Fibroblast of lung (primary cell): ENCODE results near the gene CBL. TPM values are rescaled to one million over a fixed set of nuclear protein-coding genes. Genes with fewer than 3 reads are reported as not detected.
A peak's percentile ranks its signal among the peaks of the same experiment; 100 is the strongest.

Experiments used
- DNase-seq, 2 donors: peaks; one replicate each; pipeline versions ENCODE4 v3.0.0 to v3.0.0-alpha.2; 2010; ENCODE audit warnings: low read depth in 2 of 2
- H2AFZ ChIP-seq: 2 replicates; pipeline ENCODE4 v1.5.1; 2012; ENCODE audit warnings: low read length, control low read depth, inconsistent platforms
- H3K27ac ChIP-seq: 2 replicates; pipeline ENCODE4 v1.5.1; 2011; ENCODE audit warnings: low read length, control low read depth; ENCODE audit not compliant: insufficient read depth
- H3K27me3 ChIP-seq: 2 replicates; pipeline ENCODE4 v1.5.1; 2011; ENCODE audit warnings: mild to moderate bottlenecking, low read length; ENCODE audit not compliant: control insufficient read depth, insufficient read depth
- H3K36me3 ChIP-seq: 2 replicates; pipeline ENCODE4 v1.5.1; 2011; ENCODE audit warnings: low read length; ENCODE audit not compliant: control insufficient read depth, insufficient read depth
- H3K4me1 ChIP-seq: 2 replicates; pipeline ENCODE4 v1.5.1; 2011; ENCODE audit warnings: low read length; ENCODE audit not compliant: control insufficient read depth, insufficient read depth; ENCODE audit errors: extremely low read depth
- H3K4me2 ChIP-seq: 2 replicates; pipeline ENCODE4 v1.5.1; 2011; ENCODE audit warnings: low read length, control low read depth; ENCODE audit not compliant: insufficient read depth; ENCODE audit errors: extremely low read depth
- H3K4me3 ChIP-seq, 4 experiments: fragments of 200-600 bp in 1 of 4; sonication (generic) in 1 of 4; replicated peaks in 1 of 4; 2 replicates each; pipeline ENCODE4 v1.5.1; 2011 to 2016; ENCODE audit warnings: low read length in 4 of 4, low read depth in 3 of 4, mild to moderate bottlenecking in 3 of 4, control low read depth in 2 of 4, inconsistent platforms in 1 of 4, mixed read lengths in 1 of 4; ENCODE audit not compliant: insufficient read depth in 1 of 4; ENCODE audit errors: control extremely low read depth in 1 of 4
- H3K79me2 ChIP-seq: 2 replicates; pipeline ENCODE4 v1.5.1; 2012; ENCODE audit warnings: mild to moderate bottlenecking, low read length, inconsistent platforms; ENCODE audit not compliant: control insufficient read depth, insufficient read depth
- H3K9ac ChIP-seq: 2 replicates; pipeline ENCODE4 v1.5.1; 2011; ENCODE audit warnings: mild to moderate bottlenecking, low read length, control low read depth; ENCODE audit not compliant: insufficient read depth
- H3K9me3 ChIP-seq: 2 replicates; pipeline ENCODE4 v1.5.1; 2012; ENCODE audit warnings: low read depth, low read length; ENCODE audit not compliant: control insufficient read depth, insufficient read depth
- H4K20me1 ChIP-seq: 2 replicates; pipeline ENCODE4 v1.5.1; 2011; ENCODE audit warnings: low read length; ENCODE audit not compliant: control insufficient read depth, insufficient read depth; ENCODE audit errors: extremely low read depth
- CTCF ChIP-seq, 2 donors: IDR thresholded peaks in 1 of 2; conservative IDR thresholded peaks in 1 of 2; 1 replicate in 1 of 2; 2 replicates in 1 of 2; pipeline ENCODE4 v1.5.1; 2011 to 2012; ENCODE audit warnings: low read length in 2 of 2, control low read depth in 1 of 2, inconsistent platforms in 1 of 2, low read depth in 1 of 2, mild to moderate bottlenecking in 1 of 2
- EZH2 ChIP-seq: IDR thresholded peaks from 2 replicates; pipeline ENCODE4 v1.5.1; 2012; ENCODE audit warnings: low read length, control low read depth, mild to moderate bottlenecking; ENCODE audit errors: missing control alignments
- polyA plus RNA-seq, 2 donors: library from polyadenylated mRNA; depleted of rRNA in 1 of 2; stranded (reverse) in 1 of 2; unstranded in 1 of 2; fragments of >200 nt; gene quantifications; 2 replicates each; pipeline ENCODE4 v1.2.1, GENCODE V29; 2011 to 2012; ENCODE audit warnings: missing spikeins in 1 of 2
- total RNA-seq: library from RNA; depleted of rRNA; stranded (reverse); fragments of >200 nt; gene quantifications from 2 replicates; pipeline ENCODE4 v1.2.1, GENCODE V29; 2014

Gene CBL
- total and polyA plus RNA-seq, 2 donors (not counting 1 experiment from before 2014, with no cell fraction given) = 11.1 to 12.4 TPM

GRCh38 chr11:119316729-119317591 is 110.8 kb downstream of the CBL start, which contains the start of gene MCAM:
Gene MCAM (minus strand): TSS chr11:119317130. CDS start chr11:119317101, 29 bp downstream.
- Histone ChIP-seq H3K36me3 (no peaks in the 10 kb centered on the region), H3K4me2 (peak within 1 kb of the TSS; percentile 30), H3K27ac (no peak within 1 kb of the TSS), H3K4me3 (peak within 1 kb of the TSS; percentile 25 to 53 (median 42)), H3K9ac (peak within 1 kb of the TSS; percentile 36), H3K4me1 (peaks cover 20% of the 10 kb centered on the region), H3K79me2 (no peaks in the 10 kb centered on the region), H3K27me3 (peaks cover 8% of the 10 kb centered on the region), H3K9me3 (no peaks in the 10 kb centered on the region), H4K20me1 (no peaks in the 10 kb centered on the region), H2AFZ (no peak within 1 kb of the TSS)
- TF ChIP-seq CTCF (conservative IDR thresholded peaks at IDR 0.05 in 1 of 2, IDR thresholded peaks at IDR 0.05 in 1 of 2; ENCODE audit: low read depth in 1 of 2, low read length in 2 of 2) (no peak), EZH2 (no peak)
- DNase-seq = peak; percentile 33 to 53

- Histone ChIP-seq H3K27ac (no peak overlapping the region), H3K9ac (no peak overlapping the region), H3K27me3 (peaks cover 8% of the 10 kb centered on the region), H3K9me3 (no peaks in the 10 kb centered on the region), H4K20me1 (no peaks in the 10 kb centered on the region), H3K4me1 (peaks cover 27% of the 10 kb centered on the region), H3K36me3 (no peaks in the 10 kb centered on the region), H2AFZ (no peak overlapping the region), H3K4me3 (no peak overlapping the region), H3K4me2 (peak overlapping the region; percentile 30), H3K79me2 (no peaks in the 10 kb centered on the region)
- peak in 1 of 2 donors; percentile 27 for DNase-seq
- TF ChIP-seq CTCF (conservative IDR thresholded peaks at IDR 0.05 in 1 of 2, IDR thresholded peaks at IDR 0.05 in 1 of 2; ENCODE audit: low read depth in 1 of 2, low read length in 2 of 2) (no peak), EZH2 (no peak)
Observed at GRCh38 chr11:119317592-119318239, 111.6 kb downstream of the CBL start.
